B cell (primary cell): Measurements from ENCODE around the gene LMNTD2.

ENCODE experiments used
- CTCF ChIP-seq: fragments of 200-600 bp; IDR thresholded peaks from one replicate; pipeline ENCODE4 v1.8.0; 2022; ENCODE audit warnings: antibody characterized with exemption, mild to moderate bottlenecking
- EZH2 ChIP-seq: IDR thresholded peaks from 2 replicates; pipeline ENCODE4 v1.6.1; 2012; ENCODE audit warnings: borderline replicate concordance, low read depth, mild to moderate bottlenecking, moderate library complexity, low read length; ENCODE audit not compliant: insufficient read depth, poor library complexity, severe bottlenecking

- no peak for TF ChIP-seq CTCF
- no peak for TF ChIP-seq EZH2
Measured at GRCh38 chr11:506238-506994, 54.1 kb downstream of the LMNTD2 start.
